ENCODE measurements around the gene LHPP.

Gene LHPP

GRCh38 chr10:124552691-124553276 lies 91.2 kb downstream of the LHPP start:
- in situ Hi-C loops (cut with MboI; ENCODE audit: low pct_unique_long_range_greater_than_20kb, low sequenced_read_pairs, unreplicated experiment), result no loop called here
- no peak for DNase-seq (ENCODE audit: low spot score)
- no peak for TF ChIP-seq CTCF (IDR thresholded peaks at IDR 0.05; ENCODE audit: extremely low read depth, insufficient read depth, missing control alignments)

GRCh38 chr10:124554085-124554858 lies 92.6 kb downstream of the LHPP start:
- in situ Hi-C loops (cut with MboI; ENCODE audit: low pct_unique_long_range_greater_than_20kb, low sequenced_read_pairs, unreplicated experiment), result no loop called here
- no peak for TF ChIP-seq CTCF (IDR thresholded peaks at IDR 0.05; ENCODE audit: extremely low read depth, insufficient read depth, missing control alignments)
- DNase-seq (ENCODE audit: low spot score), result no peak

GRCh38 chr10:124557167-124557566 lies 95.5 kb downstream of the LHPP start:
- in situ Hi-C loops (cut with MboI; ENCODE audit: low pct_unique_long_range_greater_than_20kb, low sequenced_read_pairs, unreplicated experiment), result no loop called here
- DNase-seq (ENCODE audit: low spot score), result no peak
- no peak for TF ChIP-seq CTCF (IDR thresholded peaks at IDR 0.05; ENCODE audit: extremely low read depth, insufficient read depth, missing control alignments)

- TF ChIP-seq CTCF (IDR thresholded peaks at IDR 0.05; ENCODE audit: extremely low read depth, insufficient read depth, missing control alignments), result no peak
These were observed 96.2 kb downstream of the LHPP start for GRCh38 chr10:124557648-124558338.

GRCh38 chr10:124558339-124559321 lies 97.0 kb downstream of the LHPP start:
- no peak for DNase-seq (ENCODE audit: low spot score)
- TF ChIP-seq CTCF (IDR thresholded peaks at IDR 0.05; ENCODE audit: extremely low read depth, insufficient read depth, missing control alignments), result no peak
- in situ Hi-C loops (cut with MboI; ENCODE audit: low pct_unique_long_range_greater_than_20kb, low sequenced_read_pairs, unreplicated experiment), result no loop called here

More at GRCh38 chr10:124557648-124558338, 96.2 kb downstream of the LHPP start:
- no peak for DNase-seq (ENCODE audit: low spot score)
- in situ Hi-C loops (cut with MboI; ENCODE audit: low pct_unique_long_range_greater_than_20kb, low sequenced_read_pairs, unreplicated experiment), result no loop called here

Data from GM13977 (cell line).